ENCODE measurements around the gene TBC1D30. TPM values are rescaled to one million over a fixed set of nuclear protein-coding genes. Genes with fewer than 3 reads are reported as not detected.

Gene TBC1D30
- total and polyA plus RNA-seq, 7 donors: 0.36 to 4.3 (median 2.3) TPM

DNA sequence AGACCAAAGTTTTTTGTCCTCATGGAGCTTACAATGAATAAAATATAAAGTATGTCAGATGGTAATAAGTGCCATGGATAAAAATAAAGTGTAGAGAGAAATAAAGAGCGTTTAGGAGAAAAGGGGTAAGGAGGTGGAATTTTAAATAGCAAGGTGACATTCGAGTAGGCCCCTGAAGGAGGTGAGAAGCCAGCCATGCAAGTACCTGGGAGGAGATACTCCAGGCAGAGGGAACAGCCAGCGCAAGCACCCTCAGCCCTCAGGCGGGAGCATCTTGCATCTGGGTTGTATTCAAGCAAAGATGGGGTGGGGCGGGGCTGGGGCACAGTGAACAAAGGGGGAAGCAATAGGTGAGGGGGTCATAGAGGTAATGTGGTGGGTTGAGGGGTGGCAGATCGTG, 4.3 kb downstream of the TBC1D30 start:
- WGBS, 2 donors: 88 to 94% methylated on average over 6 of the region's 6 CpGs

DNA sequence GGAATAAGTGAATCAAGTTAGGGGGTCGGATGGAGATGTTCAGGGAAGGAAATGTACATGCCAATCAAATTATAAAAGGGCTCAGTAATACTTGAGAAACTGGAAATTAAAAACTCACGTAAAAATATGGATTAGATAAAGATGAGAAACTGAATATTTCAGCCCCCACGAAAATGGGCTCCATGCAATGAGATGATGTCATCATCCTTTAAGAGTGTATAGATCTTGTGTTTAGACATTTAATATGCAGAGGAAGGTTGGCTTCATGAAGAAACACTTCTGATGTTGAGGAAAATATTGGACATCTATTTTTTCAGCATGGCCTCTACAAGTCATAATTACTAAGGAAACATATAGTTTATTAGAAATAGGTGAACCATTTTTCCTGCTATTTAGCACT, 9.5 kb downstream of the TBC1D30 start:
- intact Hi-C loops (cut with DNase I): no loop called here
- Histone ChIP-seq H3K4me1 (no peaks in the 10 kb centered on the region), H3K9me3 (no peaks in the 10 kb centered on the region), H3K27ac (no peak overlapping the region), H3K36me3 (no peaks in the 10 kb centered on the region), H3K4me3 (no peak overlapping the region), H3K27me3 (peaks cover 0 to 14% (median 4%) of the 10 kb centered on the region in 3 donors)
- DNase-seq: no peak
- 87 to 90% methylated on average over 3 of the region's 3 CpGs for WGBS, 2 donors
- TF ChIP-seq POLR2A (IDR thresholded peaks at IDR 0.05) (no peak), POLR2AphosphoS5 (IDR thresholded peaks at IDR 0.05) (no peak), EP300 (IDR thresholded peaks at IDR 0.05) (no peak)
- TF ChIP-seq, protein P1, sequence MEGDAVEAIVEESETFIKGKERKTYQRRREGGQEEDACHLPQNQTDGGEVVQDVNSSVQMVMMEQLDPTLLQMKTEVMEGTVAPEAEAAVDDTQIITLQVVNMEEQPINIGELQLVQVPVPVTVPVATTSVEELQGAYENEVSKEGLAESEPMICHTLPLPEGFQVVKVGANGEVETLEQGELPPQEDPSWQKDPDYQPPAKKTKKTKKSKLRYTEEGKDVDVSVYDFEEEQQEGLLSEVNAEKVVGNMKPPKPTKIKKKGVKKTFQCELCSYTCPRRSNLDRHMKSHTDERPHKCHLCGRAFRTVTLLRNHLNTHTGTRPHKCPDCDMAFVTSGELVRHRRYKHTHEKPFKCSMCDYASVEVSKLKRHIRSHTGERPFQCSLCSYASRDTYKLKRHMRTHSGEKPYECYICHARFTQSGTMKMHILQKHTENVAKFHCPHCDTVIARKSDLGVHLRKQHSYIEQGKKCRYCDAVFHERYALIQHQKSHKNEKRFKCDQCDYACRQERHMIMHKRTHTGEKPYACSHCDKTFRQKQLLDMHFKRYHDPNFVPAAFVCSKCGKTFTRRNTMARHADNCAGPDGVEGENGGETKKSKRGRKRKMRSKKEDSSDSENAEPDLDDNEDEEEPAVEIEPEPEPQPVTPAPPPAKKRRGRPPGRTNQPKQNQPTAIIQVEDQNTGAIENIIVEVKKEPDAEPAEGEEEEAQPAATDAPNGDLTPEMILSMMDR (IDR thresholded peaks at IDR 0.05): no peak

More for the DNA sequence above, 4.3 kb downstream of the TBC1D30 start:
- Histone ChIP-seq H3K27ac (no peak overlapping the region), H3K4me3 (no peak overlapping the region), H3K4me1 (peaks cover 0 to 28% (median 25%) of the 10 kb centered on the region in 4 donors), H3K9me3 (no peaks in the 10 kb centered on the region), H3K27me3 (peaks cover 18 to 66% (median 44%) of the 10 kb centered on the region in 3 donors), H3K36me3 (no peaks in the 10 kb centered on the region)
- intact Hi-C loops (cut with DNase I): no loop called here
- no peak for DNase-seq
- TF ChIP-seq EP300 (IDR thresholded peaks at IDR 0.05) (no peak), POLR2AphosphoS5 (IDR thresholded peaks at IDR 0.05) (no peak), POLR2A (IDR thresholded peaks at IDR 0.05) (no peak)
- TF ChIP-seq, protein P1 (IDR thresholded peaks at IDR 0.05): no peak

DNA sequence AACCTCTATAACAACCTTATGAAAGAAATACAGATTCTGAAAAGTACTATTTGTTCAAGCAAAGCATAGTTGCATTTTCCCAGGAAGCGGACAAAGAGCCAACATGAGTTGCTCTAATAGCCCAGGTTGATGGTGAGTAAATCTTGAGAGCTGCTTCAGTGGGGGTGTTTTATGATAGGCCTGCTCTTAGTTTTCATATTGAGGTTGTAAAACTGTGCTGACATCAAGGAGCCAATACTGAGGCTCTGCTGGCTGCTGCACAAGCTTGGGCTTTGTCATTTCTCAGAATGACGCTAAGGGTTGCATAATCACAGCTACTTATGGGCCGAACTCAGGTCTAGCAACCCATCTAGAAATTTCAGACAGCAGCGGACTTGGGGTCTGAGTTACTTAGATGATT, 11.5 kb downstream of the TBC1D30 start:
- no peak for DNase-seq
- 17 to 67% methylated on average over 4 of the region's 4 CpGs for WGBS, 2 donors
- intact Hi-C loops (cut with DNase I): no loop called here

DNA sequence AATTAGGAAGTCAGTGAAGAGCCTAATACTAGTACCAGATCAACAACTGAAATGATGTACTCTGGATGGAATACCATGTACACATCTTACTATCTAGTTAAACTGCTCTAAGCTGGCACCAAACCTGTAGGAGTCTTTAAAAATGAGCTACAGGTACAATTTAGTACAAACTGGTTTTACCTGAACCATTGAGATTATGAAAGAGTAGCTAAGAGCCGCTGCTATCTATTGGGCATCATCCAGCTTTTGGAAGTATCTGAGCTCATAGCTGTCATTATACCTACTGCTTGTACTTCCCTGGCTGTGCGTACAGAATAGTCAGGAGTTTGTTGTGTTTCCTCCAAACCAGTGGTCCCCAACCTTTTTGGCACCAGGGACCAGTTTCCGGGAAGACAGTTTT, 12.4 kb downstream of the TBC1D30 start:
- TF ChIP-seq POLR2AphosphoS5 (IDR thresholded peaks at IDR 0.05): no peak
- no peak for TF ChIP-seq EP300 (IDR thresholded peaks at IDR 0.05)
- no peak for TF ChIP-seq POLR2A (IDR thresholded peaks at IDR 0.05)
- TF ChIP-seq, protein P1 (IDR thresholded peaks at IDR 0.05): no peak
- H3K36me3 ChIP-seq: no peaks in the 10 kb centered on the region
- DNase-seq: no peak
- no peak overlapping the region for H3K27ac ChIP-seq
- no peak overlapping the region for H3K4me3 ChIP-seq
- no peaks in the 10 kb centered on the region for H3K27me3 ChIP-seq
- H3K9me3 ChIP-seq: no peaks in the 10 kb centered on the region
- 74 to 81% methylated on average over 3 of the region's 3 CpGs for WGBS, 2 donors
- no peaks in the 10 kb centered on the region for H3K4me1 ChIP-seq
- intact Hi-C loops (cut with DNase I): no loop called here

More for the DNA sequence above, 11.5 kb downstream of the TBC1D30 start:
- Histone ChIP-seq H3K27ac (no peak overlapping the region), H3K9me3 (no peaks in the 10 kb centered on the region), H3K4me1 (no peaks in the 10 kb centered on the region), H3K4me3 (no peak overlapping the region), H3K27me3 (no peaks in the 10 kb centered on the region), H3K36me3 (no peaks in the 10 kb centered on the region)
- TF ChIP-seq POLR2A (IDR thresholded peaks at IDR 0.05) (no peak), EP300 (IDR thresholded peaks at IDR 0.05) (no peak), POLR2AphosphoS5 (IDR thresholded peaks at IDR 0.05) (no peak)
- TF ChIP-seq, protein P1 (IDR thresholded peaks at IDR 0.05): no peak

DNA sequence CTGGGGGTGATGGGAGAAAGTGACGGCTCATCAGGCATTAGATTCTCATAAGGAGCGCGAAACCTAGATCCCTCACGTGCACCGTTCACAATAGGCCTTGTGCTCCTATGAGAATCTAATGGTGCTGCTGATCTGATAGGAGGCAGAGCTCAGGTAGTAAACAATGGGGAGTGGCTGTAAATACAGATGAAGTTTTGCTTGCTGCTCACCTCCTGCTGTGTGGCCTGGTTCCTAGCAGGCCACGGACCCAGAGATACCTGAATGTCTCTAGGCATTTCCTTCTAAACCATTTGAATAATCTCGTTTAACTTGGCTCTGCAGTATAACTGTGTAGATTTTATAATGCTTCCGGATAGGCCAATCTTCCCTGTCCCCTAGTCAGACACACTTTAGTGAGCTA, 13.0 kb downstream of the TBC1D30 start:
- H3K9me3 ChIP-seq: no peaks in the 10 kb centered on the region
- no peak overlapping the region for H3K27ac ChIP-seq
- WGBS, 2 donors: 75 to 84% methylated on average over 8 of the region's 8 CpGs
- H3K4me3 ChIP-seq: no peak overlapping the region
- H3K4me1 ChIP-seq: no peaks in the 10 kb centered on the region
- H3K36me3 ChIP-seq: no peaks in the 10 kb centered on the region
- no peak for TF ChIP-seq POLR2A (IDR thresholded peaks at IDR 0.05)
- TF ChIP-seq, protein P1 (IDR thresholded peaks at IDR 0.05): no peak
- TF ChIP-seq EP300 (IDR thresholded peaks at IDR 0.05): no peak
- no peak for TF ChIP-seq POLR2AphosphoS5 (IDR thresholded peaks at IDR 0.05)
- intact Hi-C loops (cut with DNase I): no loop called here
- no peaks in the 10 kb centered on the region for H3K27me3 ChIP-seq
- DNase-seq: no peak
